Calu3 (cell line): ENCODE measurements around the gene YBX1. TPM values are rescaled to one million over a fixed set of nuclear protein-coding genes. Genes with fewer than 3 reads are reported as not detected.
A peak's percentile ranks its signal among the peaks of the same experiment; 100 is the strongest.

ENCODE experiments used
- BruUV-seq: library from RNA; stranded (reverse); fragments of 400-500 nt; replicated peaks from 2 replicates; lab custom pipeline; 2021; lab: Mats Ljungman, UMichigan
- CTCF ChIA-PET: fragments of 300-600 bp; sonication (Branson Sonifier 250); formaldehyde crosslinking; loops from one replicate; lab custom pipeline; 2022; ENCODE audit warnings: antibody characterized with exemption; lab: Charles Lee
- DNase-seq: peaks from one replicate; pipeline ENCODE4 v3.0.0; 2022
- H3K27ac Mint-ChIP-seq: one replicate; pipeline ENCODE4 v1.8.0; 2022; ENCODE audit warnings: mixed read lengths; ENCODE audit not compliant: unreplicated experiment
- H3K27me3 Mint-ChIP-seq: one replicate; pipeline ENCODE4 v1.8.0; 2022; ENCODE audit warnings: mixed read lengths; ENCODE audit not compliant: unreplicated experiment
- H3K36me3 Mint-ChIP-seq: one replicate; pipeline ENCODE4 v1.8.0; 2022; ENCODE audit warnings: mild to moderate bottlenecking, moderate library complexity, mixed read lengths; ENCODE audit not compliant: insufficient read depth, unreplicated experiment
- H3K4me1 Mint-ChIP-seq: one replicate; pipeline ENCODE4 v1.8.0; 2022; ENCODE audit warnings: mild to moderate bottlenecking, low read depth, mixed read lengths; ENCODE audit not compliant: unreplicated experiment
- H3K4me3 Mint-ChIP-seq: one replicate; pipeline ENCODE4 v1.8.0; 2022; ENCODE audit warnings: mild to moderate bottlenecking, low read depth, moderate library complexity, mixed read lengths; ENCODE audit not compliant: unreplicated experiment
- H3K9me3 Mint-ChIP-seq: one replicate; pipeline ENCODE4 v1.8.0; 2022; ENCODE audit warnings: low read depth, mixed read lengths; ENCODE audit not compliant: unreplicated experiment
- CTCF ChIP-seq: fragments of 200-600 bp; IDR thresholded peaks from one replicate; pipeline ENCODE4 v1.8.0; 2022; ENCODE audit warnings: antibody characterized with exemption; ENCODE audit not compliant: unreplicated experiment
- intact Hi-C: fragments of 100-400 bp; cut with micrococcal nuclease; formaldehyde crosslinking; loops from one replicate; pipeline ENCODE4 v1.10.0; 2022; ENCODE audit not compliant: unreplicated experiment
- total RNA-seq: library from RNA; stranded (reverse); gene quantifications from 2 replicates; pipeline ENCODE4 v1.2.3, GENCODE V29; 2022

YBX1 gene
- total RNA-seq, 1 experiment from 2014 or later, result 937 TPM

DNA sequence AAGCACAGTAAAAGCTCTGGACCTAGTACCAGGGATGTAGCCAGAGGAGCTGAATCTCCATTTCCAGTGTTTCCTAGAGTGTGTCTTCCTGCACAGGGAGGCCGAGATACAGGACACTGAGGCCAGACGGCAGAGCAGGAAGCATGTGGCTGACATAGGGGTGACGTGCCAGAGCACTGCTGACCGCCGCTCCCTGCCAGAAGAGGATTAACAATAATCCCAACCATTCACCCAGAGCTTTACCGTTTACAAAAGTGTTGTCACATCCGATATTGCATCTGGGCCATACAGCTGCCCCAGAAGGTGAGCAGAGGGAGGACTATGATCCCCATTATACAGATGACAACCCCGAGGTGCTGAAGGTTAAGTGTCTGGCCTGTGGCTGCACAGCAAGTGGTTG lies 63.6 kb downstream of the YBX1 start:
- TF ChIP-seq CTCF, result no peak
- no TSS peak for BruUV-seq
- intact Hi-C loops, result loop anchor here (5.0 kb wide), 1 partner anchor 169 kb away; no protein-coding TSS in a partner anchor
- CTCF ChIA-PET, result no interaction called here
- no peak for DNase-seq
- no peak overlapping the region for H3K4me3 Mint-ChIP-seq
- H3K4me1 Mint-ChIP-seq, result no peaks in the 10 kb centered on the region
- no peak overlapping the region for H3K27ac Mint-ChIP-seq
- H3K36me3 Mint-ChIP-seq, result peaks cover 6% of the 10 kb centered on the region
- H3K27me3 Mint-ChIP-seq, result peaks cover 16% of the 10 kb centered on the region
- H3K9me3 Mint-ChIP-seq, result no peaks in the 10 kb centered on the region

DNA sequence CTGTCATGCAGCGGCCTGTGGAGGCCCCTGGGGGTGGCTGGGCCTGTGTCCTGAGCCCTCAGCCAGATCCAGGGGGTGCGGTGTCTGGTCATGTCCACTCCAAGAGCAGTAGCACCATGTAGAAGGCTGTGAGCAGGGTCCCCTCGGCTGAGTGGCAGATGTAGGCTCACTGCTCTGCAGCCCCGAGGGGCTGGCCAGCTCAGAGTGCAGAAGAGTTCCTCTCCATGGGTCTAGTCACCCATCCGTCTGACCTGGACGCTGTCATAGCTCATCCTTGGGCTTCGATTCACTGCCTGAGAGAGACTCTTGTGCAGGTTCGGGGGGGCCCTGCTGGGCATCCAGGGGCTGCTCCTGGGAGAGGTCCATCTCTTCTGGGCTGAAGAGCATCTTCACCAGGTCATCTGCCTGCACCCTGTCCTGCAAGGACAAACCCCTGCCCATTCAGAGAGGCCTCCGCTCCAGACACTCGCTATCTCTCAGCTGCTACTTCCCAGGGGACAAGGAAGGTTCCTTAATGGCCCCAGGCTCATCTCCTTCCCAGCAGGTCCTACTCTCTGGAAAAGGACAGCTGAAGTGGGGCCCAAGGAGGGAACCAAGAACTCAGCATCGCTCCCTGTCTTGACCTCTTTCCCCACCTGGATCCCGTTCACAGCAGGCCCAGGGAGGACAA lies 64.4 kb downstream of the YBX1 start:
- no peak for TF ChIP-seq CTCF
- H3K27ac Mint-ChIP-seq, result no peak overlapping the region
- DNase-seq, result no peak
- no TSS peak for BruUV-seq
- intact Hi-C loops, result loop anchor here (5.0 kb wide), 1 partner anchor 169 kb away; no protein-coding TSS in a partner anchor
- H3K9me3 Mint-ChIP-seq, result no peaks in the 10 kb centered on the region
- CTCF ChIA-PET, result interaction anchor here (0.8 kb wide), 1 partner anchor 54 kb away, joined by 3 read pairs; no protein-coding TSS in a partner anchor
- peaks cover 7% of the 10 kb centered on the region for H3K36me3 Mint-ChIP-seq
- H3K27me3 Mint-ChIP-seq, result peaks cover 16% of the 10 kb centered on the region
- no peaks in the 10 kb centered on the region for H3K4me1 Mint-ChIP-seq
- no peak overlapping the region for H3K4me3 Mint-ChIP-seq

- Mint-ChIP-seq H3K4me3 (no peak overlapping the region), H3K27me3 (peaks cover 16% of the 10 kb centered on the region), H3K27ac (no peak overlapping the region), H3K4me1 (no peaks in the 10 kb centered on the region), H3K9me3 (no peaks in the 10 kb centered on the region), H3K36me3 (peaks cover 12% of the 10 kb centered on the region)
- intact Hi-C loops, result loop anchor here (5.0 kb wide), 1 partner anchor 170 kb away; no protein-coding TSS in a partner anchor
- TF ChIP-seq CTCF, result peak; percentile 50
- BruUV-seq, result no TSS peak
- peak; percentile 56 for DNase-seq
- CTCF ChIA-PET, result interaction anchor here (0.8 kb wide), 1 partner anchor 55 kb away, joined by 3 read pairs; no protein-coding TSS in a partner anchor
Measured at GRCh38 chr1:42747125-42747524, 64.9 kb downstream of the YBX1 start.

DNA sequence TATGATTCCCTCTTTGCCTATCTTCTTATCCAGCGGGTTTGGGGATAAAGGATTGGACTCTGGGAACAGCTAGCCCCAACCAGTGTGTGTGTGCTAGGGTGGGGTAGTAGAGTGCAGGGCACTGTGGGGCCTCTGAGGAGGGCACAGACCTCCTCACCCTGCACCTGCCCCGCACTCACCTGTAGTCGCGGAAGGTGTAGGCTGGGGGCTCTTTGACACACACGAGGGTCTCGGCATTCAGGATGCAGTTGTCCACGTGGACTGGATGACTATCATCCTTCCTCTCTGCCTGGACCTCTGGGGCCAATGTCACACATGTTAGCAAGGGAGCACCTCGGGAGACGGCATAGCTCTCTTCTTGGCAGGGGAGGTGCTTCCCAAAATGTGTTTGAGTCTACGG lies 65.8 kb downstream of the YBX1 start:
- H3K27me3 Mint-ChIP-seq, result peaks cover 13% of the 10 kb centered on the region

More for the DNA sequence above, 65.8 kb downstream of the YBX1 start:
- BruUV-seq, result no TSS peak
- CTCF ChIA-PET, result interaction anchor here (0.6 to 0.7 kb wide), 2 partner anchors 10 to 17 kb away, joined by 3 read pairs; no protein-coding TSS in a partner anchor
- intact Hi-C loops, result loop anchor here (5.0 kb wide), 1 partner anchor 171 kb away; no protein-coding TSS in a partner anchor
- TF ChIP-seq CTCF, result no peak
- DNase-seq, result no peak
- Mint-ChIP-seq H3K4me3 (no peak overlapping the region), H3K9me3 (no peaks in the 10 kb centered on the region), H3K4me1 (no peaks in the 10 kb centered on the region), H3K36me3 (peaks cover 15% of the 10 kb centered on the region), H3K27ac (no peak overlapping the region)
